Breast epithelium (tissue), 3 donors: Measurements from ENCODE around the gene CTNNA3.

Source experiments
- CTCF ChIP-seq, 3 donors: fragments of 450-650 bp; IDR thresholded peaks; one replicate each; pipeline ENCODE4 v1.5.1; 2016 to 2017; ENCODE audit warnings: antibody characterized with exemption in 3 of 3, mild to moderate bottlenecking in 3 of 3, moderate library complexity in 3 of 3
- POLR2A ChIP-seq: fragments of 450-650 bp; IDR thresholded peaks from one replicate; pipeline ENCODE4 v1.6.1; 2016; ENCODE audit warnings: antibody characterized with exemption, mild to moderate bottlenecking, moderate library complexity
- POLR2AphosphoS5 ChIP-seq, 3 donors: sonication (generic); formaldehyde crosslinking; IDR thresholded peaks; one replicate each; pipeline ENCODE4 v1.6.1; 2017; ENCODE audit warnings: antibody characterized with exemption in 3 of 3

- TF ChIP-seq POLR2A = no peak
- no peak for TF ChIP-seq CTCF (IDR thresholded peaks at IDR 0.05)
- no peak for TF ChIP-seq POLR2AphosphoS5 (IDR thresholded peaks at IDR 0.05)
Observed at GRCh38 chr10:66102756-66103155, 1593.2 kb downstream of the CTNNA3 start.
